ENCODE results near the gene TMEM120B.
"Not testable (repeated sequence)": the region's sequence is repeated elsewhere in the genome, so short reads cannot be mapped to it uniquely, and the experiment has no call there.

Gene TMEM120B

GRCh38 chr12:121741743-121742142, 29.2 kb downstream of the TMEM120B start:
- H3K9me3 ChIP-seq (ENCODE audit: insufficient read depth, low read depth, low read length), result no peaks in the 10 kb centered on the region
- H2AFZ ChIP-seq (ENCODE audit: low read length), result no peak overlapping the region
- no peak overlapping the region for H3K4me3 ChIP-seq (ENCODE audit: low read length, poor library complexity, severe bottlenecking)
- H3F3A ChIP-seq (ENCODE audit: low read depth), result no peaks in the 10 kb centered on the region
- H3K9ac ChIP-seq (ENCODE audit: low read depth, low read length, poor library complexity, severe bottlenecking), result no peak overlapping the region
- no peaks in the 10 kb centered on the region for H3K9me2 ChIP-seq (replicated peaks; ENCODE audit: low read depth, low read length)
- TF ChIP-seq, protein P1, sequence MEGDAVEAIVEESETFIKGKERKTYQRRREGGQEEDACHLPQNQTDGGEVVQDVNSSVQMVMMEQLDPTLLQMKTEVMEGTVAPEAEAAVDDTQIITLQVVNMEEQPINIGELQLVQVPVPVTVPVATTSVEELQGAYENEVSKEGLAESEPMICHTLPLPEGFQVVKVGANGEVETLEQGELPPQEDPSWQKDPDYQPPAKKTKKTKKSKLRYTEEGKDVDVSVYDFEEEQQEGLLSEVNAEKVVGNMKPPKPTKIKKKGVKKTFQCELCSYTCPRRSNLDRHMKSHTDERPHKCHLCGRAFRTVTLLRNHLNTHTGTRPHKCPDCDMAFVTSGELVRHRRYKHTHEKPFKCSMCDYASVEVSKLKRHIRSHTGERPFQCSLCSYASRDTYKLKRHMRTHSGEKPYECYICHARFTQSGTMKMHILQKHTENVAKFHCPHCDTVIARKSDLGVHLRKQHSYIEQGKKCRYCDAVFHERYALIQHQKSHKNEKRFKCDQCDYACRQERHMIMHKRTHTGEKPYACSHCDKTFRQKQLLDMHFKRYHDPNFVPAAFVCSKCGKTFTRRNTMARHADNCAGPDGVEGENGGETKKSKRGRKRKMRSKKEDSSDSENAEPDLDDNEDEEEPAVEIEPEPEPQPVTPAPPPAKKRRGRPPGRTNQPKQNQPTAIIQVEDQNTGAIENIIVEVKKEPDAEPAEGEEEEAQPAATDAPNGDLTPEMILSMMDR (conservative IDR thresholded peaks at IDR 0.05; ENCODE audit: low read length), result no peak
- TF ChIP-seq EZH2phosphoT487 (IDR thresholded peaks at IDR 0.05; ENCODE audit: borderline replicate concordance), result no peak
- no peaks in the 10 kb centered on the region for H3K4me1 ChIP-seq (ENCODE audit: insufficient read depth, low read length, poor library complexity, severe bottlenecking)
- no peak overlapping the region for H3K4me2 ChIP-seq (ENCODE audit: low read depth, low read length, poor library complexity, severe bottlenecking)
- no peaks in the 10 kb centered on the region for H3K27me3 ChIP-seq (ENCODE audit: insufficient read depth, low read length, poor library complexity, severe bottlenecking)
- H4K20me1 ChIP-seq (ENCODE audit: insufficient read depth, low read length, poor library complexity, severe bottlenecking), result no peaks in the 10 kb centered on the region
- no peaks in the 10 kb centered on the region for H3K79me2 ChIP-seq (ENCODE audit: insufficient read depth, low read length)
- no peaks in the 10 kb centered on the region for H3K36me3 ChIP-seq (ENCODE audit: insufficient read depth, low read length)

DNA sequence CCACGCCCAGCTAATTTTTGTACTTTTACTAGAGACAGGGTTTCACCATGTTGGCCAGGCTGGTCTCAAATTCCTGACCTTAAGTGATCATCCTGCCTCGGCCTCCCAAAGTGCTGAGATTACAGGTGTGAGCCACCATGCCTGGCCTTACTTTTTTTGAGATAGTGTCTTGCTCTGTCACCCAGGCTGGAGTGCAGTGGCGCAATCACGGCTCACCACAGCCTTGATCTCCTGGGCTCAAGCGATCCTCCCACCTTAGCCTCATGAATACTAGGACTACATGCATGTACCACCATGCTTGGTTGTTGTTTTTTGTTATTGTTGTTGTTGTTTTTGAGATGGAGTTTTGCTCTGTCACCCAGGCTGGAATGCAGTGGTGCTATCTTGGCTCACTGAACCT, 33.0 kb downstream of the TMEM120B start:
- H2AFZ ChIP-seq (ENCODE audit: low read length); H4K20me1 ChIP-seq (ENCODE audit: insufficient read depth, low read length, poor library complexity, severe bottlenecking); H3K4me3 ChIP-seq (ENCODE audit: low read length, poor library complexity, severe bottlenecking); H3K4me1 ChIP-seq (ENCODE audit: insufficient read depth, low read length, poor library complexity, severe bottlenecking); H3F3A ChIP-seq (ENCODE audit: low read depth); H3K9me2 ChIP-seq (replicated peaks; ENCODE audit: low read depth, low read length); H3K9me3 ChIP-seq (ENCODE audit: insufficient read depth, low read depth, low read length); H3K9ac ChIP-seq (ENCODE audit: low read depth, low read length, poor library complexity, severe bottlenecking); H3K27me3 ChIP-seq (ENCODE audit: insufficient read depth, low read length, poor library complexity, severe bottlenecking); H3K36me3 ChIP-seq (ENCODE audit: insufficient read depth, low read length); H3K4me2 ChIP-seq (ENCODE audit: low read depth, low read length, poor library complexity, severe bottlenecking); H3K79me2 ChIP-seq (ENCODE audit: insufficient read depth, low read length): not testable (repeated sequence)

DNA sequence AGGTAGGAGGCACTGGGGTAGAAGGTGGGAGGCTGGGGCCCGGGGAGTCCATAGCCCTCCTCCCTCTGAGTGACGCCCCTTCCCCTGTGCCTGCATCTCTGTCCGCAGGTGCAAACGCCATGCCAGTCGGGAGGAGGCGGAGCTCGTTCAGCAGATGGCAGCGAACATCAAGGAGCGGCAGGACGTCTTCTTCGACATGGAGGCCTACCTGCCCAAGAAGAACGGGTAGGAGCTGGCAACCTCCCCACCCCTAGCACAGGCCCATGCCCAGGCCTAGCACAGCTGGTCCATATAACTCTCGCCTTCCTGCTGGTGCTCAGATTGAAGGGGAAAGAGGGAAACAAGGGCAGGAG, 35.6 kb downstream of the TMEM120B start:
- Histone ChIP-seq H4K20me1 (ENCODE audit: insufficient read depth, low read length, poor library complexity, severe bottlenecking) (no peaks in the 10 kb centered on the region), H3K79me2 (ENCODE audit: insufficient read depth, low read length) (no peaks in the 10 kb centered on the region), H3K9me2 (replicated peaks; ENCODE audit: low read depth, low read length) (no peaks in the 10 kb centered on the region), H3K9ac (ENCODE audit: low read depth, low read length, poor library complexity, severe bottlenecking) (no peak overlapping the region), H3K4me1 (ENCODE audit: insufficient read depth, low read length, poor library complexity, severe bottlenecking) (no peaks in the 10 kb centered on the region), H3F3A (ENCODE audit: low read depth) (no peaks in the 10 kb centered on the region; the same call in 1 of the 2 replicates), H3K4me3 (ENCODE audit: low read length, poor library complexity, severe bottlenecking) (no peak overlapping the region), H3K9me3 (ENCODE audit: insufficient read depth, low read depth, low read length) (no peaks in the 10 kb centered on the region), H3K4me2 (ENCODE audit: low read depth, low read length, poor library complexity, severe bottlenecking) (no peak overlapping the region), H3K36me3 (ENCODE audit: insufficient read depth, low read length) (no peaks in the 10 kb centered on the region), H2AFZ (ENCODE audit: low read length) (no peak overlapping the region), H3K27me3 (ENCODE audit: insufficient read depth, low read length, poor library complexity, severe bottlenecking) (no peaks in the 10 kb centered on the region)
- TF ChIP-seq, protein P1 (conservative IDR thresholded peaks at IDR 0.05; ENCODE audit: low read length), result no peak
- TF ChIP-seq EZH2phosphoT487 (IDR thresholded peaks at IDR 0.05; ENCODE audit: borderline replicate concordance), result no peak

DNA sequence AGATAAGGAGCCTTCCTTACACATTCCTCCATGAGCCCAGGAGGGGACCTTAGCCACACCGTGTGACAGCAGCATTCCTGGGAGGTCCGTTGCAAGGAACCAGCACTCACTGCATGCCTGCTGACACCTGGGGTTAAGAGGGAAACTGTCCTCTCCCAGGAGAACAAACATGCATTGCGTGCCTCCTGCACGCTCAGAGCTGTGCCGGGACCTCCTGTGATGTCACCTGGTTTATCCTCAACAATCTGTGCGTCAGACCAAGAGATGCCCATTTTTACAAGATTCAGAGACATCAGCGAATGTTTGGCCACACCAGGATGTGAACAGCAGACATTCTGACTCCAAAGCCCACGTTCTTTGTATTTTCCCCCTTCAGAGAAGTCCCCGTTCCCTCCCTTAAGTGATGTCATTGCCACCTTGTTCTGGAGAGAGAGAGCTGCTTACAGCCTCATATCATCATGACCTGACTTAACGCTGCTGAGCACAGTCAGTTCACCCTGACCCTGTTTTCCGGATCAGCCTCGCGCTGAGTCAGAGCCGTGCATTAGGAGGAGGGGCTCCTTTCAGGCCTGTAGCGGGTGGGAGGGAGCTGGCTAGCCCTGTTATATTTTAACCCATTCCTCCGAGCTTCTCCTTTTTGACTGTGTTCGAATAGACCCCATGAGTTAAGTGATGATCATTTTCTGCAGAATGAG, 36.2 kb downstream of the TMEM120B start:
- Histone ChIP-seq H3K9ac (ENCODE audit: low read depth, low read length, poor library complexity, severe bottlenecking) (no peak overlapping the region), H3K9me3 (ENCODE audit: insufficient read depth, low read depth, low read length) (no peaks in the 10 kb centered on the region), H3K4me2 (ENCODE audit: low read depth, low read length, poor library complexity, severe bottlenecking) (no peak overlapping the region), H4K20me1 (ENCODE audit: insufficient read depth, low read length, poor library complexity, severe bottlenecking) (no peaks in the 10 kb centered on the region), H3K79me2 (ENCODE audit: insufficient read depth, low read length) (no peaks in the 10 kb centered on the region), H3K36me3 (ENCODE audit: insufficient read depth, low read length) (no peaks in the 10 kb centered on the region), H3F3A (ENCODE audit: low read depth) (no peaks in the 10 kb centered on the region; the same call in 1 of the 2 replicates), H2AFZ (ENCODE audit: low read length) (no peak overlapping the region), H3K27me3 (ENCODE audit: insufficient read depth, low read length, poor library complexity, severe bottlenecking) (no peaks in the 10 kb centered on the region), H3K9me2 (replicated peaks; ENCODE audit: low read depth, low read length) (no peaks in the 10 kb centered on the region), H3K4me1 (ENCODE audit: insufficient read depth, low read length, poor library complexity, severe bottlenecking) (no peaks in the 10 kb centered on the region), H3K4me3 (ENCODE audit: low read length, poor library complexity, severe bottlenecking) (no peak overlapping the region)
- TF ChIP-seq, protein P1 (conservative IDR thresholded peaks at IDR 0.05; ENCODE audit: low read length), result no peak
- no peak for TF ChIP-seq EZH2phosphoT487 (IDR thresholded peaks at IDR 0.05; ENCODE audit: borderline replicate concordance)
